Right cardiac atrium (tissue), 5 donors: ENCODE measurements around the gene UBN1. TPM values are rescaled to one million over a fixed set of nuclear protein-coding genes. Genes with fewer than 3 reads are reported as not detected.

ENCODE experiments used
- ATAC-seq, 2 donors: fragments of 200-7000 bp; cut with Tn5 transposase; one replicate each; pipeline versions ENCODE4 v1.8.0 to v1.9.1; 2020; ENCODE audit warnings: moderate library complexity in 2 of 2, mild to moderate bottlenecking in 1 of 2
- DNase-seq, 3 donors: peaks; one replicate each; pipeline ENCODE4 v3.0.0-alpha.2; 2020
- H3K27ac ChIP-seq: one replicate; pipeline ENCODE4 v1.5.1; 2013; ENCODE audit warnings: mild to moderate bottlenecking, low read length, control low read depth, moderate library complexity
- H3K27me3 ChIP-seq: one replicate; pipeline ENCODE4 v1.6.1; 2013; ENCODE audit not compliant: control insufficient read depth, insufficient read depth
- H3K4me1 ChIP-seq: one replicate; pipeline ENCODE4 v1.6.1; 2013; ENCODE audit warnings: low read length; ENCODE audit not compliant: control insufficient read depth, insufficient read depth
- H3K4me3 ChIP-seq: one replicate; pipeline ENCODE4 v1.5.1; 2013; ENCODE audit warnings: low read length, control low read depth
- H3K9me3 ChIP-seq: one replicate; pipeline ENCODE4 v1.6.1; 2013; ENCODE audit warnings: low read length; ENCODE audit not compliant: control insufficient read depth
- WGBS: extraction: QIAGEN DNeasy Blood & Tissue Kit; methylation state at CpG from one replicate; pipeline ENCODE4 v1.1.7; 2013; 5-methylcytosine and 5-hydroxymethylcytosine counted together
- intact Hi-C, 4 donors: fragments of 100-400 bp; cut with DNase I; formaldehyde crosslinking; loops; one replicate each; pipeline versions ENCODE4 v1.11.0 to v1.14.0; 2022 to 2023
- polyA plus RNA-seq: library from polyadenylated mRNA; stranded (reverse); fragments of 200-250 nt; gene quantifications from one replicate; pipeline ENCODE4 v1.2.3, GENCODE V29; 2013
- total RNA-seq, 4 donors: library from RNA; stranded (reverse); fragmentation: NEBNext Ultra II Directional; extraction: Animal tissue kit (Norgen Biotek cat#: 25700); gene quantifications; one replicate each; pipeline ENCODE4 v1.2.1, GENCODE V29; 2021
- donor health status: healthy with polysubstance abuse.
- donor health status: DM: no; HTN: yes; CAD: no.
- donor health status: DM: no; HTN: no; CAD: no.
- donor health status: DM: no; HTN: yes; CAD: no; lungs with severe emphysema.
- donor health status: DM: yes; HTN: yes; CAD: no.

The UBN1 gene
- total and polyA plus RNA-seq, 5 donors: 16.5 to 30.4 (median 25.7) TPM

DNA sequence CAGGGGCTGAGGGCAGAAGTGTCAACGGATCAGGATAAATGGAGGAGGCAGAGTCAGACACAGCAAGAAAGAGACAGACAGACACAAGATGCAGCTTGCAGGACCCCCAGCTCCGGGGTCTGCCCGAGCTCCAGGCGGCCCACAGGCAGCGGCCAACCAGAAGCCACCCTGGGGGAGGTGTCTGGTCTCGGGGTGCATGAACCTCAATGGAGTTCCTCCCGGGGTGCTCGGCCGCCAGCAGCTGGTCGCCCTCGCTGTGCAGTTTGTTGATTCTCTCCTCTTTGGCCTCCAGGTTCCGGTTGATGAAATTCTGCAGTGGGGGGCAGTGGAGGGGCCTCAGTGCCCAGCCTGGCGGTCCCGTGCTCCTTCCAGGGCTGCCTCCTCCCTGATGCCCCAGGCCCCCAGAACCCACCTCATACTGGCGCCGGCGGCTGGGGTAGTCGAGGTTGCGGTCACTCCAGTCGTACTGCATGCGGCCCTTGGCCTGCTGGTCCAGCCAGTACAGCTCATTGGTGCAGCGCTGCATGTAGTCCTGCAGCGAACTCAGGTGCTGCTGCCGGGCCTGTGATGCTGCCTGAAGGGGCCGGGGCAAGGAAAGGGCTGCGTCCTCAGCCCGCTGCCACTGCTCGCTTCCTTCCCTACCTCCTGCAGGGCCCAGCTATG lies 51.7 kb downstream of the UBN1 start:
- DNase-seq (no peak), ATAC-seq (no peak)
- Histone ChIP-seq H3K4me1 (no peaks in the 10 kb centered on the region), H3K27me3 (no peaks in the 10 kb centered on the region), H3K4me3 (no peak overlapping the region), H3K9me3 (no peaks in the 10 kb centered on the region), H3K27ac (no peak overlapping the region)
- WGBS: 91% methylated on average over 28 of the region's 28 CpGs
- intact Hi-C loops: no loop called here

DNA sequence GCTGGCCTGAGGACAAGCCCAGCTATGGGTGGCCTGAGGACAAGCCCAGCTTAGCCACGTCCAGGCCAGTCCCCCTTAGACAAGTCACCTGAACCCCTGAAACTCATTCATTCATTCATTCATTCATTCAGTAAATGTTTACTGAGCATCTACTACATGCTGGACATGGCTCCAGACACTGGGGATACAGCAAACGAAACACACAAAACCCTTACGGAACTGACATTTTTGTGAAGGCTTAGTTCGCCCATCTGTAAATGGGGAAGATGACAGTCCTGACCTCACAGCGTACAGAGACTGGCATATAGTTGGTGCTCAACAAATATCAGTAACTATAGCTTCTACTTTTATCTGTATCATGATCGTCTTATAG lies 52.2 kb downstream of the UBN1 start:
- no peaks in the 10 kb centered on the region for H3K4me1 ChIP-seq
- WGBS: 83% methylated on average over 6 of the region's 6 CpGs
- intact Hi-C loops: no loop called here

DNA sequence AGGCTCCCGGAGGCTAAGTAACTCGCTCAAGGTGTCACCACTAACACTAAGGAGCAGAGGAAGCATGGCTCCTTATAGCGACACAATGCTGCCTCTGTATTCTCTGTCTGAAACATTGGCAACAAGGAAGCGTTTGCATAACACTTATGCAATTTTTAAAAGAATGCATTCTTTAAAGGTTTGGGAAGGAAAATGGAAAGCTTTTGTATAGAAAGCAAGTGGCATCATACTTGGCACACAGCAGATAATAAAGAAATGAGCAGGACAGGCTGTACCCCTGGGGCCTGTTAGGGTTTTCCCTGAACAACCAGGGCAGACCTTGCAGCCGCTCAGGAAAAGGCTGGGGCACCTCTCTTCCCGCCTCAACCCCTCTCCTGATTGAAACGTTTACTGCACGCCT lies 52.8 kb downstream of the UBN1 start:
- intact Hi-C loops: no loop called here
- 54% methylated on average over 8 of the region's 8 CpGs for WGBS

More for the DNA sequence above, 52.2 kb downstream of the UBN1 start:
- Histone ChIP-seq H3K27ac (no peak overlapping the region), H3K9me3 (no peaks in the 10 kb centered on the region), H3K27me3 (no peaks in the 10 kb centered on the region), H3K4me3 (no peak overlapping the region)
- ATAC-seq (no peak), DNase-seq (no peak)

DNA sequence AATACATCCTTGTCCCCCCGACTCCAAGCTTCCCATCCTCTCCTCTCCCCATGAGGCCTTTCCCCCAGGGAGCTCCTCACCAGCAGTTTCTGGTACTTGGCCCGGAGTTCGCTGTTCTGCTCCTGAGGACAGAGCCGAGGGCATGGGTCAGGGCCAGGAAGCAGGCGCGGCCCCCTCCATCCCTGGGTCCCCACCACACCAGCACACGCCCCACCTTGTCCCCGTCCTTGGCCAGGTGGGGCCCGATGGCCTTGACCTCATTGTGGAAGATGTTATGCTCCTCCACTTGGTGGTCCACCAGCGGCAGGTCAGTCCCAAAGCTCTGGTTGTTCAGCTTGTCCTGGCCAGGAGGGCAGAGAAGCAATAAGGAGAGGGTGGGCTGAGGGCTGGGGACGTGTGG lies 53.5 kb downstream of the UBN1 start:
- H3K4me3 ChIP-seq: no peak overlapping the region
- WGBS: 82% methylated on average over 11 of the region's 11 CpGs
- intact Hi-C loops: no loop called here
- no peaks in the 10 kb centered on the region for H3K27me3 ChIP-seq
- no peaks in the 10 kb centered on the region for H3K9me3 ChIP-seq
- DNase-seq (peak in 1 of 3 donors; percentile 15), ATAC-seq (no peak)
- H3K27ac ChIP-seq: no peak overlapping the region
- H3K4me1 ChIP-seq: no peaks in the 10 kb centered on the region

More for the DNA sequence above, 52.8 kb downstream of the UBN1 start:
- no peak overlapping the region for H3K27ac ChIP-seq
- DNase-seq (no peak), ATAC-seq (no peak)
- no peaks in the 10 kb centered on the region for H3K4me1 ChIP-seq
- no peak overlapping the region for H3K4me3 ChIP-seq
- no peaks in the 10 kb centered on the region for H3K27me3 ChIP-seq
- no peaks in the 10 kb centered on the region for H3K9me3 ChIP-seq

GRCh38 chr16:4902038-4902437 lies 54.8 kb downstream of the UBN1 start:
- no peak for DNase-seq
- H3K27ac ChIP-seq: no peak overlapping the region
- H3K9me3 ChIP-seq: no peaks in the 10 kb centered on the region
- no peak overlapping the region for H3K4me3 ChIP-seq
- H3K4me1 ChIP-seq: no peaks in the 10 kb centered on the region
- no peaks in the 10 kb centered on the region for H3K27me3 ChIP-seq
- intact Hi-C loops: no loop called here
- WGBS: 92% methylated on average over 13 of the region's 13 CpGs
- ATAC-seq: no peak

DNA sequence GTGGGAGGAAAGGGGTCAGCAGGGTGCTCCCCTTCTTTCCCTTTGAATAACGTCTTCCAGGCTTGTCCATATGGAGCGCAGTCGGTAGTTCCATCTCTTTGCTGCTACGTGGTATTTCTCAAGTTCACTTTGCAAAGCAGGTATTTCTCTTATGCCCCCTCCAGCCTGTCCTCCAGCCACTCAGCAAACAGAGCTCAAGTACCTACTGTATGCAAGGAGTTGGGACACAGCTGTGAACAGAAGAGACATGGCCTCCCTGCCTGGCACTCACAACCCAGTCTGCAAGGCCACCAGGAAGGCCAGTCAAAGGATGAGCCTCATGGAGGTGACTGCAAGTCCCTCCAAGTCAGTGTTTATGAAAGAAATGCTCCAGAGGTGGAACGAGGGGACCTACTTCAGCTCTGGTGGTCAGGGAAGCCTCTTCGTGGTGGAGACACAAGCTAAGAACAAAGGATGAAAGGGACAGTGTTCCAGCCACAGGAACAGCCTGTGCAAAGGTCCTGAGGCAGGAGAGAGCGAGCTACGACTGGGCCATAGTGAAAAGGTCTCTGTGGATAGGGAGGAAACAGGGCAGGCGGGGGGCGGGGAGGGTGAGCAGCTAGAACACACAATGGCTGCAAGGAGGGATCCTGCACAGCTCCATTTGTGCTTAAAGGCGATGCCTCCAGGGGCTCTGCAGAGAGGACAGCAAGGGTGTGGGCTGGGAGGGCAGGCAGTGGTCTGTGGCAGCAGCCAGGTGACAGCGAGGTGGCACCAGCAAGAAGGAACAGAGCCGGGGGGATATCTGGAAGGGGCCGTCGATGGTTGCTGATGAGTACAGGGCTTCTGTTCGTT lies 57.0 kb downstream of the UBN1 start:
- intact Hi-C loops: no loop called here
- WGBS: 80% methylated on average over 16 of the region's 16 CpGs

GRCh38 chr16:4904942-4905615 lies 57.8 kb downstream of the UBN1 start:
- Histone ChIP-seq H3K27me3 (no peaks in the 10 kb centered on the region), H3K27ac (no peak overlapping the region), H3K4me3 (no peak overlapping the region), H3K4me1 (no peaks in the 10 kb centered on the region), H3K9me3 (no peaks in the 10 kb centered on the region)
- intact Hi-C loops: no loop called here
- WGBS: 86% methylated on average over 14 of the region's 14 CpGs
- ATAC-seq (no peak), DNase-seq (no peak)

More for the DNA sequence above, 57.0 kb downstream of the UBN1 start:
- no peak overlapping the region for H3K4me3 ChIP-seq
- H3K4me1 ChIP-seq: no peaks in the 10 kb centered on the region
- H3K27ac ChIP-seq: no peak overlapping the region
- no peaks in the 10 kb centered on the region for H3K9me3 ChIP-seq
- ATAC-seq (no peak), DNase-seq (no peak)
- H3K27me3 ChIP-seq: no peaks in the 10 kb centered on the region

- Histone ChIP-seq H3K4me1 (no peaks in the 10 kb centered on the region), H3K27ac (no peak overlapping the region), H3K9me3 (no peaks in the 10 kb centered on the region), H3K27me3 (no peaks in the 10 kb centered on the region), H3K4me3 (no peak overlapping the region)
- intact Hi-C loops: no loop called here
- WGBS: 97% methylated on average over 5 of the region's 5 CpGs
- ATAC-seq (peak in 1 of 2 donors; percentile 29), DNase-seq (no peak)
Measured at GRCh38 chr16:4908854-4909401, 61.6 kb downstream of the UBN1 start.

DNA sequence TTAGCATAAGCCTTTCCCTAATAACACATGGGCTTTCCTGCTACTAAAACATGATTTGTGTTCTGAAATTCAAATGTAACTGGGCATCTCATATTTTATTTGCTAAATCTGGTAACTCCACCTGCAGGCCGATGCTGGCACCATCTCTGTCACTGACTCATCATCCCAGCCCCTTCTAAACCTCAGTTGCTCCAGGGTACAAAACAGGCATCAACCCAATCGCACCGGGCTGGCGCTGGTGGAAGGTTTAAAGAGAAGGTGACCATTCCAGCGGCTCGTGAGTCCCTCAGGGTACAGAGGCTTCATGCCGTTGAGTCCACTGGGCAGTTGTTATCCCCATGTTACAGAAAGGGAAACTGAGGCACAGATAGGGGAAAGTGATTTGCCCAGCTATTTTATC lies 62.5 kb downstream of the UBN1 start:
- ATAC-seq (no peak), DNase-seq (no peak)
- Histone ChIP-seq H3K9me3 (no peaks in the 10 kb centered on the region), H3K4me1 (no peaks in the 10 kb centered on the region), H3K27ac (no peak overlapping the region), H3K4me3 (no peak overlapping the region), H3K27me3 (no peaks in the 10 kb centered on the region)
- intact Hi-C loops: no loop called here
- 87% methylated on average over 7 of the region's 7 CpGs for WGBS

GRCh38 chr16:4910828-4911227 lies 63.5 kb downstream of the UBN1 start:
- 84% methylated on average over 12 of the region's 12 CpGs for WGBS
- H3K27me3 ChIP-seq: no peaks in the 10 kb centered on the region
- DNase-seq: no peak
- no peaks in the 10 kb centered on the region for H3K9me3 ChIP-seq
- H3K27ac ChIP-seq: no peak overlapping the region
- H3K4me1 ChIP-seq: no peaks in the 10 kb centered on the region
- intact Hi-C loops: no loop called here
- ATAC-seq: no peak
- no peak overlapping the region for H3K4me3 ChIP-seq

GRCh38 chr16:4911970-4912386 lies 64.7 kb downstream of the UBN1 start:
- ATAC-seq: no peak
- Histone ChIP-seq H3K4me1 (no peaks in the 10 kb centered on the region), H3K4me3 (no peak overlapping the region), H3K27ac (no peak overlapping the region), H3K9me3 (no peaks in the 10 kb centered on the region), H3K27me3 (no peaks in the 10 kb centered on the region)
- 56% methylated on average over 6 of the region's 6 CpGs for WGBS
- no peak for DNase-seq
- intact Hi-C loops: no loop called here
